ENCODE data around the gene CACNA1D.

CACNA1D gene

DNA sequence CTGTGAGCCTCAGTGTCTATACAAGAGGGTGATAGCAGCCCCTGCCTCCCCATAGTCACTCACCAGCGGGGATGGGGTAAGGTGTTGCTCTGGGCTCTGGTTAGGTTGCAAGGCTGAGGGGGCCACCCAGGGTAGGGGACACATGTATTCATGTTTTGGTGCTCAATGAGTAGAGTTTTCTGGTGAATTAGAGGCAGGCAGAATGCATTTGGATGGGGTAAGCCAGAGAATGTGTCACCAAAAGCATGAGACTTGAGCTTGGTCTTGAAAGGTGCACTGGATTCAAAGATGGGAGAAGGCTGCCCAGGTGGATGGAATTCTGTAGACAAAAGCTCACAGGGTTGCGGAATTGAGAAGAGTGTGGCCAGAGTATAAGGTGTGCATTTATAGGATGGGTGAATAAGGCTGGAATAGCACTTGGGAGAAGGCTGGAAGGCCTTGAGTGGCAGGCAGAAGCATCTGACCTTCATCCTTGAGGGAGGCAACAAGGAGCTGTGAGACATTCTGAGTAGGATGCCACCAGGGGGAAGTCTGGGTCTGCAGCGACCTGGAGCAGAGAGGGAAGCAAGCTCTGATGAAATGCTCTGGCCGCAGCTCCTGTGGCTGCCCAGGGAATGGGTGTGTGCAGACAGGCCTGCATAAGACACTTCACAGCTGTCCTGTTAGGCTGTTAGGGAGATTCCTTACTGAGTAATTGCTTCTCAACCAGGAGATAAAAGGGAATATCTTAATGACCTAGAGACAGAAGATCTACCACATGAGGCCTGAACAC is 202.2 kb downstream of the CACNA1D start:
- Histone ChIP-seq H3K9me3 (ENCODE audit: control insufficient read depth in 5 of 5, low read length in 5 of 5) (no peaks in the 10 kb centered on the region), H3K4me3 (ENCODE audit: low read depth in 1 of 5, low read length in 5 of 5) (no peak overlapping the region), H3K36me3 (ENCODE audit: control insufficient read depth in 5 of 5, insufficient read depth in 5 of 5, low read length in 5 of 5) (no peaks in the 10 kb centered on the region), H3K27me3 (ENCODE audit: control insufficient read depth in 5 of 5, insufficient read depth in 4 of 5, low read length in 5 of 5) (peaks cover 0 to 13% (median 5%) of the 10 kb centered on the region in 5 donors), H3K9ac (ENCODE audit: low read length in 5 of 5) (no peak overlapping the region), H3K27ac (ENCODE audit: low read depth, low read length) (no peak overlapping the region), H3K4me1 (ENCODE audit: control insufficient read depth in 5 of 5, insufficient read depth in 5 of 5, low read length in 5 of 5) (peaks cover 0 to 1% (median 0%) of the 10 kb centered on the region in 5 donors)

- Histone ChIP-seq H3K4me3 (ENCODE audit: low read depth in 1 of 5, low read length in 5 of 5) (no peak overlapping the region), H3K27me3 (ENCODE audit: control insufficient read depth in 5 of 5, insufficient read depth in 4 of 5, low read length in 5 of 5) (peaks cover 0 to 2% (median 0%) of the 10 kb centered on the region in 5 donors), H3K27ac (ENCODE audit: low read depth, low read length) (no peak overlapping the region), H3K9me3 (ENCODE audit: control insufficient read depth in 5 of 5, low read length in 5 of 5) (no peaks in the 10 kb centered on the region), H3K36me3 (ENCODE audit: control insufficient read depth in 5 of 5, insufficient read depth in 5 of 5, low read length in 5 of 5) (no peaks in the 10 kb centered on the region), H3K4me1 (ENCODE audit: control insufficient read depth in 5 of 5, insufficient read depth in 5 of 5, low read length in 5 of 5) (peaks cover 1 to 12% (median 5%) of the 10 kb centered on the region in 5 donors), H3K9ac (ENCODE audit: low read length in 5 of 5) (no peak overlapping the region)
These were observed 206.0 kb downstream of the CACNA1D start for GRCh38 chr3:53700441-53700840.

DNA sequence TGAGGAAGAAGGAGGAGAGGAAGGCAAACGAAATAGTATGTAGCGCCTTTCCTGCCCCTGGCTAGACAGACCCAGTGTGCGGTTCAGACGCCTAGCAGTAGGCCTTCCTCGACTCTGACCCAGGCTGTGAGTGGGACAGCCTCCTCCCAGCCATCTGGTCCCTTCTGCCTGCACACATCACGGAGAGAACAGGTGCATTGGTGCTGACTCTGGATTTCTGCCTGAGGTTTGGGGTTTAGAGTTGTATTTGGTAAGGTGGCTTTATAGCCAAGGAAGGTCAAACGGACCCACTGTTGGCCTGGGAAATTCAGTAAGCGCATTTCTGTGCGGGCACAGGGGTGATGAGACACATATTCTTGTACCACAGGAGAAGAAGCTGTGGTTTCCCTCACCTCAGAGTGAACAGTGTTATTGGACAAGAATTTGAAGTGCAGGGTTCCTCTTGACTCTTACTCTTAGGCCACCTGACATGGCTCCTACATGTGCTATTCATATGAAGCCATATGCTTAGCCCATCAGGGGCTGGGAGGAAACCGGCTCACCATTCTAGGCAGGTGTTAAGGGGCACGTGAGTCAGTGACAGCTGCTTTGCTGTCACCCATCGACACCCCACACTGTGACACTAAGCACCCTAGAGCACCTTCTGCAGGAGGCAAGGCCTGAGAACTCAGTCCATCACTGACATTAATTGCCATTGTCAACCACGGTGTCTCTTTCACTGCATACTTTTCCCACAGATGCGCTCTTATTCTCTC is 208.5 kb downstream of the CACNA1D start:
- H3K36me3 ChIP-seq (ENCODE audit: control insufficient read depth in 5 of 5, insufficient read depth in 5 of 5, low read length in 5 of 5) = no peaks in the 10 kb centered on the region
- no peaks in the 10 kb centered on the region for H3K9me3 ChIP-seq (ENCODE audit: control insufficient read depth in 5 of 5, low read length in 5 of 5)
- H3K4me1 ChIP-seq (ENCODE audit: control insufficient read depth in 5 of 5, insufficient read depth in 5 of 5, low read length in 5 of 5) = peaks cover 0 to 14% (median 5%) of the 10 kb centered on the region in 5 donors
- H3K27me3 ChIP-seq (ENCODE audit: control insufficient read depth in 5 of 5, insufficient read depth in 4 of 5, low read length in 5 of 5) = no peaks in the 10 kb centered on the region
- no peak overlapping the region for H3K4me3 ChIP-seq (ENCODE audit: low read depth in 1 of 5, low read length in 5 of 5)
- H3K27ac ChIP-seq (ENCODE audit: low read depth, low read length) = no peak overlapping the region
- H3K9ac ChIP-seq (ENCODE audit: low read length in 5 of 5) = no peak overlapping the region

GRCh38 chr3:53703630-53704362 is 209.4 kb downstream of the CACNA1D start:
- Histone ChIP-seq H3K9me3 (ENCODE audit: control insufficient read depth in 5 of 5, low read length in 5 of 5) (no peaks in the 10 kb centered on the region), H3K4me3 (ENCODE audit: low read depth in 1 of 5, low read length in 5 of 5) (no peak overlapping the region), H3K27ac (ENCODE audit: low read depth, low read length) (no peak overlapping the region), H3K36me3 (ENCODE audit: control insufficient read depth in 5 of 5, insufficient read depth in 5 of 5, low read length in 5 of 5) (no peaks in the 10 kb centered on the region), H3K9ac (ENCODE audit: low read length in 5 of 5) (no peak overlapping the region), H3K4me1 (ENCODE audit: control insufficient read depth in 5 of 5, insufficient read depth in 5 of 5, low read length in 5 of 5) (peaks cover 0 to 19% (median 5%) of the 10 kb centered on the region in 5 donors), H3K27me3 (ENCODE audit: control insufficient read depth in 5 of 5, insufficient read depth in 4 of 5, low read length in 5 of 5) (no peaks in the 10 kb centered on the region)

- no peak overlapping the region for H3K9ac ChIP-seq (ENCODE audit: low read length in 5 of 5)
- no peaks in the 10 kb centered on the region for H3K27me3 ChIP-seq (ENCODE audit: control insufficient read depth in 5 of 5, insufficient read depth in 4 of 5, low read length in 5 of 5)
- H3K4me3 ChIP-seq (ENCODE audit: low read depth in 1 of 5, low read length in 5 of 5) = no peak overlapping the region
- peaks cover 0 to 19% (median 5%) of the 10 kb centered on the region in 5 donors for H3K4me1 ChIP-seq (ENCODE audit: control insufficient read depth in 5 of 5, insufficient read depth in 5 of 5, low read length in 5 of 5)
- H3K27ac ChIP-seq (ENCODE audit: low read depth, low read length) = no peak overlapping the region
- H3K9me3 ChIP-seq (ENCODE audit: control insufficient read depth in 5 of 5, low read length in 5 of 5) = no peaks in the 10 kb centered on the region
- H3K36me3 ChIP-seq (ENCODE audit: control insufficient read depth in 5 of 5, insufficient read depth in 5 of 5, low read length in 5 of 5) = no peaks in the 10 kb centered on the region
These were observed 209.9 kb downstream of the CACNA1D start for GRCh38 chr3:53704363-53704725.

DNA sequence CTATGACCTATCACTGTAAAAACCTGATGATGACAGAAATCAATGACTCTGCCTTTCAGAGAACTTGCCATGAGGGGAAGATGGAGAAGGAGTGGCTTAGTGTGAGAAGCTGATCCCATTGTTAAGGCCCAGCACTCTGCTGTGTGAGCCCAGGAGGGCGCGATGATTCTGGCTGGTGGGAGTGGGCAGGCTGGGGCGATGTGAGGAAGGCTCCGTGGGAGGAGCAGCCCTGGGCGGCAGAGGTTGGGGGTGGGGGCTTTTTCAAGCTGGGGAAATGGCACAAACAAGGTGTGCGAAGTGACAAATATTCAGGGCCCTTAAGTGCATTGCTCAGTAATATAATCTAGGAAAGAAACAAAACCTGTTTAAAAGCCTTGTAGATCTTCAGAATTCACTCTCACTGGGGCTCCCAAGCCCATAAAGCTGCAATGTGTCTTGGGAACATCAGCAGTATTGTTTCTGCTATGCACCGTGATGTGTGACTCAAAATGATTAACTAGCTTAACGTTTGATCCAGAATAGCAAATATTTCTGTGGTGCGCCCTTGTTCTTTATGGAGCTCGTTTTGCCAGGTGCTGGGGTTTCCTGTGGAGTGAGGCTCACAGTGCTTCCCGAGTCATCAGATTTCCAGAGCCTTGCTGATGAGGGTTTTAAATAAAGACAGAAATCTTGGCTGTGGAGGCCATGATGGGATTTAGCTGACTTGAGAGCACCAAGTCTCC is 210.8 kb downstream of the CACNA1D start:
- Histone ChIP-seq H3K27me3 (ENCODE audit: control insufficient read depth in 5 of 5, insufficient read depth in 4 of 5, low read length in 5 of 5) (no peaks in the 10 kb centered on the region), H3K27ac (ENCODE audit: low read depth, low read length) (no peak overlapping the region), H3K9me3 (ENCODE audit: control insufficient read depth in 5 of 5, low read length in 5 of 5) (no peaks in the 10 kb centered on the region), H3K36me3 (ENCODE audit: control insufficient read depth in 5 of 5, insufficient read depth in 5 of 5, low read length in 5 of 5) (no peaks in the 10 kb centered on the region), H3K4me3 (ENCODE audit: low read depth in 1 of 5, low read length in 5 of 5) (no peak overlapping the region), H3K4me1 (ENCODE audit: control insufficient read depth in 5 of 5, insufficient read depth in 5 of 5, low read length in 5 of 5) (peaks cover 0 to 23% (median 5%) of the 10 kb centered on the region in 5 donors), H3K9ac (ENCODE audit: low read length in 5 of 5) (no peak overlapping the region)

GRCh38 chr3:53705774-53706173 is 211.4 kb downstream of the CACNA1D start:
- Histone ChIP-seq H3K27me3 (ENCODE audit: control insufficient read depth in 5 of 5, insufficient read depth in 4 of 5, low read length in 5 of 5) (no peaks in the 10 kb centered on the region), H3K9me3 (ENCODE audit: control insufficient read depth in 5 of 5, low read length in 5 of 5) (no peaks in the 10 kb centered on the region), H3K36me3 (ENCODE audit: control insufficient read depth in 5 of 5, insufficient read depth in 5 of 5, low read length in 5 of 5) (no peaks in the 10 kb centered on the region), H3K4me3 (ENCODE audit: low read depth in 1 of 5, low read length in 5 of 5) (no peak overlapping the region), H3K4me1 (ENCODE audit: control insufficient read depth in 5 of 5, insufficient read depth in 5 of 5, low read length in 5 of 5) (peaks cover 0 to 25% (median 5%) of the 10 kb centered on the region in 5 donors), H3K9ac (ENCODE audit: low read length in 5 of 5) (no peak overlapping the region), H3K27ac (ENCODE audit: low read depth, low read length) (no peak overlapping the region)

- no peaks in the 10 kb centered on the region for H3K36me3 ChIP-seq (ENCODE audit: control insufficient read depth in 5 of 5, insufficient read depth in 5 of 5, low read length in 5 of 5)
- no peaks in the 10 kb centered on the region for H3K9me3 ChIP-seq (ENCODE audit: control insufficient read depth in 5 of 5, low read length in 5 of 5)
- H3K4me1 ChIP-seq (ENCODE audit: control insufficient read depth in 5 of 5, insufficient read depth in 5 of 5, low read length in 5 of 5) = peaks cover 0 to 25% (median 5%) of the 10 kb centered on the region in 5 donors
- no peaks in the 10 kb centered on the region for H3K27me3 ChIP-seq (ENCODE audit: control insufficient read depth in 5 of 5, insufficient read depth in 4 of 5, low read length in 5 of 5)
- H3K27ac ChIP-seq (ENCODE audit: low read depth, low read length) = no peak overlapping the region
- H3K4me3 ChIP-seq (ENCODE audit: low read depth in 1 of 5, low read length in 5 of 5) = no peak overlapping the region
- H3K9ac ChIP-seq (ENCODE audit: low read length in 5 of 5) = no peak overlapping the region
These were observed 212.8 kb downstream of the CACNA1D start for GRCh38 chr3:53707222-53707621.

DNA sequence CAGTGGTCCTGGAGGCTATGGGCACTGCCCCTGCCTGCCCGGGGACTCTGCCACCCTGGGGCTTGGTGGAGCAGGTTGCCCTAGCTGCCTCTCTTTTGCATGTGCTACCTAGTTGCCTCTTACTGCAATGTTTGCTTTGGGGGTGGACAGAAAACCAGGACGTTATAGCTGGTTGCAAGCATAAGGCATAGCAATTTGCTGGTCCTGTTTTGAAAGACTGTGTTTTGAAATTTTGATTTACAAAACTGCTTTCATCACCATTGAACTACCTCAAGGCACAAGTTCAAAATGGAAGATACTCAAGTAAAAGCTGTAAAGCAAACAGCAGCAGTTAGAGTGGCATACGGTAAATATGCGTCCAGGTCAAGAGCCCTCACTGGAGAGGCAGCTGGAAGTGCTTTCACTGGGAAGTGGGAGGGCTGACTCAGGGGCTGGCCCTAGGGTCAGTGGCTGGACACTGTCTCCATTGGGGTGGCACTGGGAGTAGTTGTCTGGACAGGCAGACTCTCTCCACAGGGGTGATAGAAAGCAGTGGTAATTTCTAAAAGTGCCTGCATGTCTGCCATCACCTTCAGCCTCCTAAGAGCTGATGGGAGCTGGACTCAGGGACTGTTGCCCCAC is 213.7 kb downstream of the CACNA1D start:
- Histone ChIP-seq H3K27ac (ENCODE audit: low read depth, low read length) (no peak overlapping the region), H3K4me3 (ENCODE audit: low read depth in 1 of 5, low read length in 5 of 5) (no peak overlapping the region), H3K9ac (ENCODE audit: low read length in 5 of 5) (no peak overlapping the region), H3K27me3 (ENCODE audit: control insufficient read depth in 5 of 5, insufficient read depth in 4 of 5, low read length in 5 of 5) (no peaks in the 10 kb centered on the region), H3K36me3 (ENCODE audit: control insufficient read depth in 5 of 5, insufficient read depth in 5 of 5, low read length in 5 of 5) (no peaks in the 10 kb centered on the region), H3K9me3 (ENCODE audit: control insufficient read depth in 5 of 5, low read length in 5 of 5) (no peaks in the 10 kb centered on the region), H3K4me1 (ENCODE audit: control insufficient read depth in 5 of 5, insufficient read depth in 5 of 5, low read length in 5 of 5) (peaks cover 0 to 25% (median 5%) of the 10 kb centered on the region in 5 donors)
